Measurements from ENCODE around the gene FASTKD1.

FASTKD1 gene

GRCh38 chr2:169495310-169495928, 78.2 kb downstream of the FASTKD1 start:
- DNase-seq: no peak

GRCh38 chr2:169493360-169493759, 80.3 kb downstream of the FASTKD1 start:
- no peak for DNase-seq

- DNase-seq: no peak
These were observed 82.3 kb downstream of the FASTKD1 start for GRCh38 chr2:169491378-169491777.

GRCh38 chr2:169490834-169491233, 82.8 kb downstream of the FASTKD1 start:
- DNase-seq: no peak

DNA sequence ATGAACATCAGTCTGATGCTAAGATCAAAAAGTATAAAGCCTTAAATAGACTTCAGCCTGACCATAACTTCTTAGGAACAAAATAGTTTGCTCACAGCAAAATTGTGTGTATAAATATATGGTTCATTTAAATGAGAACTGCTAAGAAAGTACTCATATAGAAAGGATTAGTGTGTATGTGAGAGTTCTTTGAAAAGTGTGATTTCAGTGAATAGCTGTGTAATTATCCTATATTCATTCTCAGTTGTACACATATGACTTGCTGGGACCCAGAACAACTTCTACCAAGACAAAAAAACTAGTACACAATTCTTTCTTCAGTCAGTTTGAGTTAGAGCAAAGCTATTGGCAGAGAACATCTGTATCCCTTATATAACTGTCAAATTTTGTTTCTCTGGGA, 87.2 kb downstream of the FASTKD1 start:
- no peak for DNase-seq

- DNase-seq: no peak
These were observed 88.0 kb downstream of the FASTKD1 start for GRCh38 chr2:169485650-169486138.

DNA sequence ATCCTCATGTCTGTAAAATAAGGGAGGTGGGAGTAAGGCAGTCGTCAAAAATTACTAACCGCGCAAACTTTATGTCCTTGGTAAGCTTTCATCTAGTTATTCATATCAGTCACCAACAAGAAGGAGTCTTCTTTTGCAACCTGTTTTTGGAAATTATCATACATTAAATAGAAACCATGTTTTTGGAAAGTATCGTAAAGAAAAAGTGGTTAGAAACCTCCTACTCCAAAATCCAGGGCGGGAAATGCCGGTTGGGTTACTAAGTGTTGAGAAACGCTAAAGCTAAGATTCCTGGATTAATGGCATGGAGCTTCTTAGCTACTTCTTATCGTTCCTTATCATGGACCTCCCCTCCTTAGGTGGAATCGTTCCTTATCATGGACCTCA, 93.6 kb downstream of the FASTKD1 start:
- DNase-seq: no peak

Data from eye (tissue), 1 donor.